Mucosa of stomach (tissue), 1 donor: ENCODE results near the gene PRC1.

ENCODE experiments used
- H3K27me3 ChIP-seq: one replicate; pipeline ENCODE4 v1.7.0; 2013; ENCODE audit warnings: mild to moderate bottlenecking, low read length; ENCODE audit not compliant: control insufficient read depth, insufficient read depth
- H3K36me3 ChIP-seq: one replicate; pipeline ENCODE4 v1.7.0; 2013; ENCODE audit warnings: low read length; ENCODE audit not compliant: control insufficient read depth, insufficient read depth
- H3K4me1 ChIP-seq: one replicate; pipeline ENCODE4 v1.7.0; 2013; ENCODE audit warnings: mild to moderate bottlenecking, low read length; ENCODE audit not compliant: control insufficient read depth, insufficient read depth
- H3K4me3 ChIP-seq: one replicate; pipeline ENCODE4 v1.7.0; 2013; ENCODE audit warnings: low read length
- H3K9ac ChIP-seq: one replicate; pipeline ENCODE4 v1.7.0; 2013; ENCODE audit warnings: mild to moderate bottlenecking, low read length, moderate library complexity
- H3K9me3 ChIP-seq: one replicate; pipeline ENCODE4 v1.7.0; 2013; ENCODE audit warnings: mild to moderate bottlenecking, low read length, moderate library complexity; ENCODE audit not compliant: control insufficient read depth
- donor health status: Pancreatic carcinoma.

The PRC1 gene

DNA sequence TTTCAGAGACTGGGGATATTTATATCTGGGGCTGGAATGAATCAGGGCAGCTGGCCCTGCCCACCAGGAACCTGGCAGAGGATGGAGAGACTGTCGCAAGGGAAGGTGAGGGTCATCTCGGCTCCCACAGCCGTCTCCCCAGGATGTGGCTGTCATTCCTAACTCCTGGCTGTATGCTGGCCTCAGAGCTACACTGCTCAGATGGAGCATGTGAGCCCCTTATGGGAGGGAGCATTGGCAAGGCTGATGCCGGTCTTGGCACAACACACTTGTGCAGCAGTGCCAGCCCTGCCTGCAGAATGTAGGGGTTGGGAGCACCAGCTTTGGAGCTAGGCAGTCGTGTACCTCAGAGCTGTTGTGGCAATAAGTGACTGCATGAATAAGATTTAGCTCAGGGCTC lies 34.4 kb downstream of the PRC1 start:
- Histone ChIP-seq H3K4me1 (peaks cover 23% of the 10 kb centered on the region), H3K9me3 (no peaks in the 10 kb centered on the region), H3K36me3 (no peaks in the 10 kb centered on the region), H3K27me3 (no peaks in the 10 kb centered on the region), H3K9ac (no peak overlapping the region), H3K4me3 (no peak overlapping the region)

DNA sequence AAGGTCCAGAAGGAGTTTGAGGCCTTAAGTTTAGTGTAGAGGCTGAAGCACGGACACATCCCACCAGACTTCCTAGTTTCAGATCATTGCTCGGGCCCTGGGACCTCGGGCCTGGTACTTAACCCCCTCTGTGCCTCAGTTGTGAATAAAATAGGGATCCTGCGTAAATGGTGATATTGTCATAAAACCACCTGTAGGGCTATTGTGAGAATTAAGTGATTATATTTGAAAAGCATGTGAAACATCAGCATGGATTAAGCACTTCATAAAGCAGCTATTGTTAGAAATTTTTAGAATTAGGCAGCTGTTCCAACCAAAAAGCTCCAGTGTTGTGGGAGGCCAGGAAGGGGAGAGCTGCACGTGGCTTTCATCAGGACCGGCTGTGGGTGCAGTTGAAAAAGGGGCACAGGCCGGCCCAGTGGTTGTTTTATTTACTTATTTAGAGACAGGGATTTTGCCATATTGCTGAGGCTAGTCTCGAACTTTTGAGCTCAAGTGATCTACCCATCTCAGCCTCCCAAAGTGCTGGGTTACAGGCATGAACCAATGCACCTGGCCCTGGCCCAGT lies 35.2 kb downstream of the PRC1 start:
- H3K4me3 ChIP-seq = no peak overlapping the region
- H3K9ac ChIP-seq = no peak overlapping the region
- no peaks in the 10 kb centered on the region for H3K36me3 ChIP-seq
- no peaks in the 10 kb centered on the region for H3K9me3 ChIP-seq
- H3K4me1 ChIP-seq = peaks cover 23% of the 10 kb centered on the region
- H3K27me3 ChIP-seq = no peaks in the 10 kb centered on the region

DNA sequence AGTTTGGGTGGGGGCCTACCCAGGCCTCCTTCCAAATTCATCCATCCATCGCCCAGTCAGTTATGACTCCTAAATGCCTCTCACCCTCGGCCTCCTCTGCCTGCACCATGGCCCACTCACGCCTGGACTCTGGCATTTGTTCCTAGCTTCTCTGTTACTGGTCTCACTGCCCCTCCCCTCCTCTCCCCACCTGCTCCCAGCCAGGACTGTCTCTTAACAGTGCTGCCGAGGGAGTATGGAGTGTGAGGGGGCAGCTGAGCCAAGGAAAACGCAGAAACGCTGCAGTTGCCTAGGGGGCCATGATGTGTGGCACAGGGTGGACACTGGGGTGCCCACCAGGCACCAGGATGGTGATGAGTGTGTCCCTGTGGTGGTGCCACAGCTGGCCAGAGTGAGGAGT lies 36.5 kb downstream of the PRC1 start:
- Histone ChIP-seq H3K9me3 (no peaks in the 10 kb centered on the region), H3K9ac (peak overlapping the region; percentile 70), H3K4me3 (no peak overlapping the region), H3K4me1 (peaks cover 23% of the 10 kb centered on the region), H3K27me3 (no peaks in the 10 kb centered on the region), H3K36me3 (no peaks in the 10 kb centered on the region)

DNA sequence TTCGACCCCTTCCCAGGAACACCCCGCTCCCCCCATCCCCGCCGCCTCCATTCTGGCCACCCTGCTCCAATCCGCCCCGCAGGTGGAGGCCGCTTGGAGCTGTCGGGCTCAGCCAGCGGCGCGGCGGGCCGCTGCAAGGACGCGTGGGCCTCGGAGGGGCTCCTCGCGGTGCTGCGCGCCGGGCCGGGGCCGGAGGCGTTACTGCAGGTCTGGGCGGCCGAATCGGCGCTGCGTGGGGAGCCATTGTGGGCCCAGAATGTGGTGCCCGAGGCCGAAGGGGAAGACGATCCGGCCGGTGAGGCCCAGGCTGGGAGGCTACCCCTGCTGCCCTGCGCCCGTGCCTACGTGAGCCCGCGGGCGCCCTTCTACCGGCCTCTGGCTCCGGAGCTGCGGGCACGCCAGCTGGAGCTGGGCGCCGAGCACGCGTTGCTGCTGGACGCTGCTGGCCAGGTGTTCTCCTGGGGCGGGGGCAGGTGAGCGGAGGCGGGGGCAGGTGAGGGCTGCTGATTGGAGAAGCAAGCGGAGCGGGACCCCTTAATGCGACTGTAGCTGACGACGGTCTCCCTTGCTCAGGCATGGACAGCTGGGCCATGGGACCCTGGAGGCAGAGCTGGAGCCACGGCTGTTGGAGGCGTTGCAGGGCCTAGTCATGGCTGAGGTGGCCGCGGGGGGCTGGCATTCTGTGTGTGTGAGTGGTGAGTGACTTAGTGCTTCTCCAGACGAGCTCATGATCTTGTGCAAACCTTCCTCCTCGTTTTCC lies 37.1 kb downstream of the PRC1 start:
- Histone ChIP-seq H3K4me3 (peak overlapping the region; percentile 46), H3K27me3 (no peaks in the 10 kb centered on the region), H3K36me3 (no peaks in the 10 kb centered on the region), H3K9ac (peak overlapping the region; percentile 70), H3K4me1 (peaks cover 23% of the 10 kb centered on the region), H3K9me3 (no peaks in the 10 kb centered on the region)

DNA sequence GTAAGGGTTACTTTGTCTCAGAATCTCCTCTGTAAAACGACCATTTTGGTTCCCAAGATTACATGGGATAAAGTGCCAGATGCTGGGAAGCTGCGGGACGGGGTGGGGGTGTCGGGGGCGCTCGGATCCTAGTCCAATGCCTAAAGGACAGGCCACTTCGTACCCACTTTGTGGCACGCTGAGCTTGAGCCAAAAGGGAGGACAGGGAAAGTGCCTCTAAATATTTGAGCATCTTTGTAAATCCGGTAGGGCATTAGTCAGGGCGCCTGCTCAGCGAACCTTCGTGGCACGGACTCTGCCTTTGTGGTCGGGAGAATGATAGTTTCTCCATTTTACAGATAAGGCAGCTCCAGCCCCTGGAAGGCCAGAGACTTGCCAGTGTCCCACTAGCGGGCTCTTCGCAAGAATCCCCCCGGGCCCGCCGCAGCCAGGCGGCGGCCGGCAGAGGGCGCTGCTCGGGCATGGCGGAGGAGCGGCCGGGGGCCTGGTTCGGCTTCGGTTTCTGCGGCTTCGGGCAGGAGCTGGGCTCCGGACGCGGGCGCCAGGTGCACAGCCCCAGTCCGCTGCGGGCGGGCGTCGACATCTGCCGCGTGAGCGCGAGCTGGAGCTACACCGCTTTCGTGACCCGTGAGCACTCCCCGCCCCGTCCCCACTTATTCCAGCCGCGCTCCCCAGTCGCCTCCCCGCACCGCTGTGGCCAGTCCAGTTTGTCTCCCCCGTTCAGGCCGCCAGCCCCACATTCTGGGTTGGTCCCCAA lies 37.9 kb downstream of the PRC1 start:
- Histone ChIP-seq H3K9me3 (no peaks in the 10 kb centered on the region), H3K4me3 (peak overlapping the region; percentile 46), H3K9ac (peak overlapping the region; percentile 70), H3K27me3 (no peaks in the 10 kb centered on the region), H3K4me1 (peaks cover 23% of the 10 kb centered on the region), H3K36me3 (no peaks in the 10 kb centered on the region)

DNA sequence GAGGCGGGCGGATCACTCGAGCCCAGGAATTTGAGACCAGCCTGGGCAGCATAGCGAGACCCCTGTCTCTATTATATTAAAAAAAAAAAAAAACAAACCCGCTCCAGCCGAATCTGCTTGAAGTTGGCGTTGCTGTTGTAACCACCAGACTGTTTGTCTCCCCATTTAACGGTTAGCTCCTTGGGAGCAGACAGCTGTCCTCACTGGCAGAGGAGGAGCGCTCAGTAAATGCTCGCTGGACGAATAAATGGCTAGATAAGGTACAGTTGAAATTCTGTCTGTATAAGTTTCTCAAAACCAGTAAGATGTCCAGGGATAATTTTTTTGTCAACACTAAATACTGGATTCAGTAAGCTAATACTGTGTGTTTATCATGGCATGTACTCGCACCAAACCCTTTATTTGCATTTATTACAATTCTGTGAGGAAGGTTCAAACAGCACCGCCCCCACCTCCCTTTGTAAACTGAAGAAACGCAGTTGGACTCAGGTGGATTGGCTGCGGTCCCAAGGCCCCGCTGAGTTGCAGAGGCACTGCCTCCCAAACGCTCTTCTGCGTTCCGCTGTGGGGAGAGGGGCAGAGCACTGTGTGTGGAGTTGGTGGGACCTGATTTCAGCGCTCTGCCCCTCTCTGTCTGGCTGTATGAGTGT lies 38.6 kb downstream of the PRC1 start:
- no peaks in the 10 kb centered on the region for H3K36me3 ChIP-seq
- H3K4me3 ChIP-seq = peak overlapping the region; percentile 95
- H3K4me1 ChIP-seq = peaks cover 23% of the 10 kb centered on the region
- no peaks in the 10 kb centered on the region for H3K9me3 ChIP-seq
- H3K9ac ChIP-seq = peak overlapping the region; percentile 91
- H3K27me3 ChIP-seq = no peaks in the 10 kb centered on the region

DNA sequence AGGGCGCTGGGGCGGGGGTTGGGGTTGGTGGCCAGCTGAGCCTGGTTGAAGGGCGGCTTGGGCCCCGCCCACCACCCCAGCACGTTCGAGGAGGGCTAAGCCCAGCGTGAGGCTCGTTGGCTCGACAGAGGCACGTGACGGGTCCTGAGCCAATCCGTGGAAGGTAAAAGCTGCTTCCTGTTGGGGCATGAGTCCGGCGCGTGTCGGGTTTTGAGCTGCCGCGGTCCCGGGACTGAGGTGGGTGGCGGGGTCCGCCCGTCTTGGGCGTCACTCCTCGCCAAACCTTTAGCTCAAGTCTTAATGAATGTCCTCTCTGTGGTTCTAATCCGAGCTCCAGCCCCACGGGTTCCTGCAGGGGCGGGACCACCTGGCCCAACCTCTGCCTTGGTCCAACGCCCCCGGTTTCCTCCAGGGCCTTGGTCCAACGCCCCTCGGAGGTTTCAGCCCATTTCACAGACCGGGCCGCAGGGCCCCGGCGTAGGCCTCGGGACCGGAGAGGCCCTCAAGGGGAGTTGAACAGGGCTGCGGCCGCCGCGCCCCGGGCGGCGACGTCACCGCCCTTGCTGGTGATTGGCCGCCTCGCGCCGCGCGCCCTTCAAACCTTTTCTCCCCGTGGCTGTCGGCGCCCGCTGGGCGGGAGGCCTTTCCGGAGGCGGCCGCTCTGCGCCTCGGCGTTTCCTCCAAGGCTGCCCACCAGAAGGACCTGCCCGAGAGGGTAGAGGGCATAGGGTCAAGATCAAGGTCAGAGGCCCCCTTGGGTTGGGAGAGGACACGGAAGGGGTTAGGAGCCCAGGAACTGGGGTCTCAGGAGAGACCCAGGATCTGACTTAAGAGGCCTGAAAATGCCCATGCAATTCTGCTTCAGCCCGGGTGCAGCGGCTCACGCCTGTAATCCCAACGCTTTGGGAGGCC lies 39.4 kb downstream of the PRC1 start, which contains the start of gene RCCD1:
Gene RCCD1, plus strand, starts transcription at position 173 of the 912 bp plus-strand sequence. CDS start 1,851 bp downstream, outside the sequence.
- peak within 1 kb of the TSS; percentile 91 for H3K9ac ChIP-seq
- peak within 1 kb of the TSS; percentile 95 for H3K4me3 ChIP-seq
- no peaks in the 10 kb centered on the region for H3K36me3 ChIP-seq
- H3K27me3 ChIP-seq = no peaks in the 10 kb centered on the region
- peaks cover 24% of the 10 kb centered on the region for H3K4me1 ChIP-seq
- no peaks in the 10 kb centered on the region for H3K9me3 ChIP-seq

DNA sequence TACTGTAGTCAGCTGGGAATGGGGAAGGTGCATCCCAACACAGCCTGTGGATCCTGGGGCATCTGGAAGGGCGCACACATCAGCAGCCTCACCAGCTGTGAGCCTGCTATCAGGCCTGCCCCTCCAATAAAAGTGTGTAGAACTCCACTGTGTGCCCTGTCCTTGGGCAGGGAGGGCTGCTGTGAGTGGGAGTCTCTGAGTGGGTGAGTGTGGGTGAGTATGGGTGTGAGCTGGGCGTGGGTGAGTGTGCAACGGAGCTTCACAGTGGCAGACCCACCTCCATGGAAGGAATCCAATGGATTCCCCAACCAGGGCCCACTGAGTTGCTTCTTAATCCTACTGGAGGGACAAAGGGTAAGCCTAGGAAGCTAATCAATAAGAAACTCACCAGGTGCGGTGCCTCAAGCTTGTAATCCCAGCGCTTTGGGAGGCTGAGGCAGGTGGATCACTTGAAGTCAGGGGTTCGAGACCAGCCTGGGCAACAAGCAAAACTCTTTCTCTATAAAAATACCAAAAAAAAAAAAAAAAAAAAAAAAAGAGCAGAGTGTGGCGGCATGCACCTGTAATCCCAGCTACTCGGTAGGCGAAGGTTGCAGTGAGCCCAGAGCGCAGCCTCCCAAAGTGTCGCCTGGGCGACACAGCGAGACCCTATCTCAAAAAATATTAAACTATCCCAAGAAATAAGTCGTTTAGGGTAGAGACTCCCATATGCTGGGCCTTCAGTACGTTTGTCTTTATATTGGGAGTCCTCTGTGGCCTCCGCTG lies 40.2 kb downstream of the PRC1 start:
- Histone ChIP-seq H3K36me3 (no peaks in the 10 kb centered on the region), H3K9me3 (no peaks in the 10 kb centered on the region), H3K4me3 (peak overlapping the region; percentile 95), H3K4me1 (peaks cover 32% of the 10 kb centered on the region), H3K9ac (peak overlapping the region; percentile 91), H3K27me3 (no peaks in the 10 kb centered on the region)

DNA sequence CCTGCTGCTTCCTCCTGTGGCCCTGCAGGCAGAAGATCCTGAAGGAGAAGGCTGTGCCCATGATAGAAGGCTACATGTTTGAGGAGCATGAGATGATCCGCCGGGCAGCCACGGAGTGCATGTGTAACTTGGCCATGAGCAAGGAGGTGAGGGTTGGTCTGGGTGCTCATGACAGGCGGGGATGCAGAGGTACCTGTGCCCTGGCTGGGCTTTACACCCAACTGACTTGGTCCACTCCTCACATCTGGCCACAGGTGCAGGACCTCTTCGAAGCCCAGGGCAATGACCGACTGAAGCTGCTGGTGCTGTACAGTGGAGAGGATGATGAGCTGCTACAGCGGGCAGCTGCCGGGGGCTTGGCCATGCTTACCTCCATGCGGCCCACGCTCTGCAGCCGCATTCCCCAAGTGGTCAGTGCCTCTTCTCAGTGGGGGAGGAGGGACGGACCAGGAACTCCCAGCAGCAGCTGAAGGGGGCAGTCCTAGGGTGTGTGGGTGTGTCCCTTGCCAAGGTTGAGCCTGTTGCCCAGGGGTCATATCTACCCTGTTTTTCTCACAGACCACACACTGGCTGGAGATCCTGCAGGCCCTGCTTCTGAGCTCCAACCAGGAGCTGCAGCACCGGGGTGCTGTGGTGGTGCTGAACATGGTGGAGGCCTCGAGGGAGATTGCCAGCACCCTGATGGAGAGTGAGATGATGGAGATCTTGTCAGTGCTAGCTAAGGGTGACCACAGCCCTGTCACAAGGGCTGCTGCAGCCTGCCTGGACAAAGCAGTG lies 41.2 kb downstream of the PRC1 start:
- Histone ChIP-seq H3K4me1 (peaks cover 32% of the 10 kb centered on the region), H3K4me3 (no peak overlapping the region), H3K27me3 (no peaks in the 10 kb centered on the region), H3K36me3 (no peaks in the 10 kb centered on the region), H3K9ac (no peak overlapping the region), H3K9me3 (no peaks in the 10 kb centered on the region)

DNA sequence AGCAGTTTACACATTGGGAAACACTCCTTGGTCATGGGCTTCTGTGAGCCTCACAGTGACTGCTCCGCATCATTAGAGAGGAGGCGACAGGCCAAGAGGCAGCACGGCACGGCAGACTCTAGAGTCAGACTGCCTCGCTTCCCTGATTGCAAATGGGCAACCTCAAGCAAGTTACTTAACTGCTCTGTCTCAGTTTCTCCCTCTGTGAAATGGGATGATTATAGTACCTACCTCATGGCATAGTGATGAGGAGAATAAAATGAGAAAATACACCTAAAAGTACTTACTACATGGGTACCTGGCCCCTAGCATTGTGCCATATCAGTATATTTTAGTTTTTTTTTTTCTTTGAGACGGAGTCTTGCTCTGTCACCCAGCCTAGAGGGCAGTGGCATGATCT lies 43.7 kb downstream of the PRC1 start:
- Histone ChIP-seq H3K4me3 (no peak overlapping the region), H3K9ac (no peak overlapping the region), H3K9me3 (no peaks in the 10 kb centered on the region), H3K4me1 (peaks cover 16% of the 10 kb centered on the region), H3K27me3 (no peaks in the 10 kb centered on the region), H3K36me3 (no peaks in the 10 kb centered on the region)
